HG03045 (cell line): ENCODE results near the gene CCT7.
A peak's percentile ranks its signal among the peaks of the same experiment; 100 is the strongest.

Experiments used
- ATAC-seq: cut with Tn5 transposase; IDR thresholded peaks from one replicate; pipeline ENCODE4 v1.9.1; 2021; ENCODE audit warnings: mild to moderate bottlenecking, moderate library complexity; ENCODE audit not compliant: unreplicated experiment

CCT7 gene

GRCh38 chr2:73225513-73226360 lies 8.4 kb upstream of the CCT7 start:
- ATAC-seq = no peak

GRCh38 chr2:73227086-73227485 lies 7.0 kb upstream of the CCT7 start:
- ATAC-seq = no peak

GRCh38 chr2:73228631-73229030 lies 5.5 kb upstream of the CCT7 start:
- no peak for ATAC-seq

GRCh38 chr2:73232403-73233153 lies 1.5 kb upstream of the CCT7 start:
- peak; percentile 6 for ATAC-seq

GRCh38 chr2:73233154-73233931 lies 765 bp upstream of the CCT7 start, which contains the start of gene PRADC1:
PRADC1 (minus strand) TSS chr2:73233239; CDS start chr2:73233160, 79 bp downstream.
- ATAC-seq = peak; percentile 92

GRCh38 chr2:73235315-73236028 lies 1.4 kb downstream of the CCT7 start:
- no peak for ATAC-seq

GRCh38 chr2:73237168-73237567 lies 3.1 kb downstream of the CCT7 start:
- ATAC-seq = no peak

- ATAC-seq = no peak
Observed at GRCh38 chr2:73238149-73238548, 4.0 kb downstream of the CCT7 start.

- no peak for ATAC-seq
Observed at GRCh38 chr2:73238976-73239375, 4.9 kb downstream of the CCT7 start.

- no peak for ATAC-seq
Observed at GRCh38 chr2:73239776-73240175, 5.7 kb downstream of the CCT7 start.

- ATAC-seq = no peak
Observed at GRCh38 chr2:73243884-73244570, 9.9 kb downstream of the CCT7 start.

- no peak for ATAC-seq
Observed at GRCh38 chr2:73244580-73244979, 10.5 kb downstream of the CCT7 start.

GRCh38 chr2:73246850-73247249 lies 12.7 kb downstream of the CCT7 start:
- no peak for ATAC-seq

GRCh38 chr2:73249636-73250035 lies 15.5 kb downstream of the CCT7 start:
- ATAC-seq = no peak

GRCh38 chr2:73250872-73251846 lies 17.1 kb downstream of the CCT7 start:
- no peak for ATAC-seq

GRCh38 chr2:73252238-73253027 lies 18.3 kb downstream of the CCT7 start:
- no peak for ATAC-seq

- no peak for ATAC-seq
Observed at GRCh38 chr2:73253400-73253799, 19.3 kb downstream of the CCT7 start.

GRCh38 chr2:73253901-73254300 lies 19.8 kb downstream of the CCT7 start:
- no peak for ATAC-seq
